Smooth muscle cell (in vitro differentiated cells): Measurements from ENCODE around the gene FAM107A. TPM values are rescaled to one million over a fixed set of nuclear protein-coding genes. Genes with fewer than 3 reads are reported as not detected.

Experiments used
- DNase-seq: peaks from one replicate; lab custom pipeline; 2025; ENCODE audit not compliant: unreplicated experiment; lab: John Stamatoyannopoulos, UW
- H2AFZ ChIP-seq: fragments of 200-600 bp; sonication (generic); 2 replicates; pipeline ENCODE4 v1.6.0; 2016; ENCODE audit warnings: antibody characterized with exemption, low read depth, mild to moderate bottlenecking
- H3F3A ChIP-seq: fragments of 200-600 bp; sonication (generic); 2 replicates; pipeline ENCODE4 v1.6.0; 2017; ENCODE audit warnings: antibody characterized with exemption, low read depth
- H3K27ac ChIP-seq: fragments of 200-600 bp; sonication (generic); 2 replicates; pipeline ENCODE4 v1.5.1; 2016; ENCODE audit warnings: low read depth, mild to moderate bottlenecking
- H3K27me3 ChIP-seq: fragments of 200-600 bp; sonication (generic); 2 replicates; pipeline ENCODE4 v1.6.1; 2016; ENCODE audit warnings: low read depth, mild to moderate bottlenecking
- H3K36me3 ChIP-seq: fragments of 200-600 bp; sonication (generic); 2 replicates; pipeline ENCODE4 v1.5.1; 2016; ENCODE audit warnings: low read depth
- H3K4me1 ChIP-seq: fragments of 200-600 bp; sonication (generic); 2 replicates; pipeline ENCODE4 v1.5.1; 2016; ENCODE audit warnings: low read depth
- H3K4me2 ChIP-seq: fragments of 200-600 bp; sonication (generic); 2 replicates; pipeline ENCODE4 v1.6.0; 2016; ENCODE audit warnings: mild to moderate bottlenecking
- H3K4me3 ChIP-seq: fragments of 200-600 bp; sonication (generic); 2 replicates; pipeline ENCODE4 v1.5.1; 2016; ENCODE audit warnings: mild to moderate bottlenecking
- H3K79me2 ChIP-seq: fragments of 200-600 bp; sonication (generic); 2 replicates; pipeline ENCODE4 v1.6.0; 2016; ENCODE audit warnings: low read depth, mild to moderate bottlenecking
- H3K9ac ChIP-seq: fragments of 200-600 bp; sonication (generic); 2 replicates; pipeline ENCODE4 v1.6.0; 2016; ENCODE audit warnings: low read depth
- H3K9me3 ChIP-seq: fragments of 200-600 bp; sonication (generic); replicated peaks from 2 replicates; pipeline ENCODE4 v1.5.1; 2016; ENCODE audit warnings: low read depth
- H4K20me1 ChIP-seq: fragments of 200-600 bp; sonication (generic); 2 replicates; pipeline ENCODE4 v1.6.0; 2016; ENCODE audit warnings: low read depth
- WGBS: methylation state at CpG from one replicate; pipeline ENCODE4 v1.1.7; 2016; ENCODE audit warnings: low lambda C conversion rate; 5-methylcytosine and 5-hydroxymethylcytosine counted together
- polyA plus RNA-seq: library from polyadenylated mRNA; unstranded; fragments of >200 nt; fragmentation: Nextera tagmentation; extraction: Ambion mirVana; gene quantifications from 2 replicates; pipeline ENCODE4 v1.2.1, GENCODE V29; 2016
- total RNA-seq: library from RNA; depleted of rRNA; stranded (reverse); fragments of >200 nt; gene quantifications from 2 replicates; pipeline ENCODE4 v1.2.3, GENCODE V29; 2014
- TF ChIP-seq, protein P1 (sequence below): fragments of 200-600 bp; sonication (generic); IDR thresholded peaks from 2 replicates; pipeline ENCODE4 v1.5.1; 2017; ENCODE audit warnings: borderline replicate concordance, mild to moderate bottlenecking, antibody characterized with exemption; ENCODE audit not compliant: insufficient read depth, poor library complexity, severe bottlenecking

The FAM107A gene
- total and polyA plus RNA-seq, 2 experiments from 2014 or later, result not detected

DNA sequence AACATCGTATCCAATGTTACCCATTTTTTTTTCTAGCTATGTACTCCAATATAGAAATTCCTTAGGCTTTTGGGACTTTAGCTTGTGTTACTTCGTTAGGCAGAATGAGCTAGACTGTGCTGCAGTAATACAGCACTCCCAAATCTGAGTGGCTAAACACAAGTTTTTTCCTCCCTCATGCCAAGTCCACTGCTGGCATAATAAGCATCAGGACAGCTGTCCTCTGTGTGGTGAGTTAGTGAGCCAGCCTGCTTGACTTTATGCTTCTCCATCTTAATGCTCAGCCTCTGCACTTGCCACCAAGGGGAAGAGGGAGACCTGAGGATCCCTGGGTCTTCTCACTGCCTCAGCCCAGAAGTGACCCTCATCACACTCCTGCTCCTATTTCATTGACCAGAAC, 22.0 kb downstream of the FAM107A start:
- H3K27me3 ChIP-seq, result no peaks in the 10 kb centered on the region
- no peaks in the 10 kb centered on the region for H3K36me3 ChIP-seq
- H3K4me3 ChIP-seq, result no peak overlapping the region
- no peak overlapping the region for H3K9ac ChIP-seq
- H3K27ac ChIP-seq, result no peak overlapping the region
- no peaks in the 10 kb centered on the region for H4K20me1 ChIP-seq
- DNase-seq, result no peak
- TF ChIP-seq, protein P1, sequence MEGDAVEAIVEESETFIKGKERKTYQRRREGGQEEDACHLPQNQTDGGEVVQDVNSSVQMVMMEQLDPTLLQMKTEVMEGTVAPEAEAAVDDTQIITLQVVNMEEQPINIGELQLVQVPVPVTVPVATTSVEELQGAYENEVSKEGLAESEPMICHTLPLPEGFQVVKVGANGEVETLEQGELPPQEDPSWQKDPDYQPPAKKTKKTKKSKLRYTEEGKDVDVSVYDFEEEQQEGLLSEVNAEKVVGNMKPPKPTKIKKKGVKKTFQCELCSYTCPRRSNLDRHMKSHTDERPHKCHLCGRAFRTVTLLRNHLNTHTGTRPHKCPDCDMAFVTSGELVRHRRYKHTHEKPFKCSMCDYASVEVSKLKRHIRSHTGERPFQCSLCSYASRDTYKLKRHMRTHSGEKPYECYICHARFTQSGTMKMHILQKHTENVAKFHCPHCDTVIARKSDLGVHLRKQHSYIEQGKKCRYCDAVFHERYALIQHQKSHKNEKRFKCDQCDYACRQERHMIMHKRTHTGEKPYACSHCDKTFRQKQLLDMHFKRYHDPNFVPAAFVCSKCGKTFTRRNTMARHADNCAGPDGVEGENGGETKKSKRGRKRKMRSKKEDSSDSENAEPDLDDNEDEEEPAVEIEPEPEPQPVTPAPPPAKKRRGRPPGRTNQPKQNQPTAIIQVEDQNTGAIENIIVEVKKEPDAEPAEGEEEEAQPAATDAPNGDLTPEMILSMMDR, result no peak
- H3F3A ChIP-seq, result no peaks in the 10 kb centered on the region
- no peaks in the 10 kb centered on the region for H3K79me2 ChIP-seq
- H3K4me2 ChIP-seq, result no peak overlapping the region
- no peaks in the 10 kb centered on the region for H3K4me1 ChIP-seq
- 91% methylated on average over 2 of the region's 2 CpGs for WGBS
- no peak overlapping the region for H2AFZ ChIP-seq
- peaks cover 7% of the 10 kb centered on the region for H3K9me3 ChIP-seq

DNA sequence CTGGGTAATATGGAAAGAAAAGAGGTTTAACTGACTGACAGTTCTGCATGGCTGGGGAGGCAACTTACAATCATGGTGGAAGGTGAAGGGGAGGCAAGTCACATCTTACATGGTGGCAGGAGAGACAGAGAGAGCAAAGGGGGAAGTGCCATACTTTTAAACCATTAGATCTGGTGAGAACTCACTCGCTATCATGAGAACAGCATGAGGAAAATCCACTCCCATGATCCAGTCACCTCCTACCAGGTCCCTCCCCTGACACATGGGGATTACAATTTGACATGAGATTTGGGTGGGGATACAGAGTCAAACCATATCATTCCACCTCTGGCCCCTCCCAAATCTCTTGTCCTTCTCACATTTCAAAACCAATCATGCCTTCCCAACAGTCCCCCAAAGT, 24.2 kb downstream of the FAM107A start:
- H3K79me2 ChIP-seq, result no peaks in the 10 kb centered on the region
- H3K4me2 ChIP-seq, result no peak overlapping the region
- H3K27ac ChIP-seq, result no peak overlapping the region
- H3K9me3 ChIP-seq, result peaks cover 7% of the 10 kb centered on the region
- H3K9ac ChIP-seq, result no peak overlapping the region
- H3K4me3 ChIP-seq, result no peak overlapping the region
- no peaks in the 10 kb centered on the region for H4K20me1 ChIP-seq
- no peaks in the 10 kb centered on the region for H3K36me3 ChIP-seq
- WGBS, result 89% methylated on average over 1 of the region's 1 CpG
- no peak overlapping the region for H2AFZ ChIP-seq
- TF ChIP-seq, protein P1, result no peak
- H3K4me1 ChIP-seq, result no peaks in the 10 kb centered on the region
- DNase-seq, result no peak
- H3F3A ChIP-seq, result no peaks in the 10 kb centered on the region
- H3K27me3 ChIP-seq, result no peaks in the 10 kb centered on the region

DNA sequence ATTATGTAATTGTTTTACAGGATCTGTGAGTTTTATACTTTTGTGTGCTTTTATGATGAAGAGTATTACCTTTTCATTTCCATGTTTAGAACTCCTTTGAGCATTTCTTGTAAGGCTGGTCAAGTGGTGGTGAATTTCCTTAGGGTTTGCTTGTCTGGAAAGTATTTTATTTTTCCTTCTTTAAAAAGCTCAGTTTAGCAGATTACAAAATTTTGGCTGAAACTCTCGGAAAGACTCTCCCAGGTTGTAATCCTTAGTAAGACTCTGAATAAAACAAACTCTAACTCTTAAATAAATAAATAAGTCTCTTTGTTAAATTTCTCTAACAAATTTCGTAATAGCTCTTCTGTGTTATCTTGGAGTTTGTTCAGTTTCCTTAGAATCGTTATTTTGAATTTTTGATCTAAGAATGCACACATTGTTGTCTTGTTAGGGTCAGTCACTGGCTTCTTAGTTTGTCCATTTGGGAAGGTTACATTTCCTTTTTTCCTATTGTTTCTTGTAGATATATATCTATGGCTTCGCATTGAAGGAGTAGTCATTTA, 25.5 kb downstream of the FAM107A start:
- DNase-seq, result no peak
- Histone ChIP-seq H3F3A (no peaks in the 10 kb centered on the region), H3K79me2 (no peaks in the 10 kb centered on the region), H3K4me2 (no peak overlapping the region), H3K9ac (no peak overlapping the region), H3K4me1 (no peaks in the 10 kb centered on the region), H3K4me3 (no peak overlapping the region), H3K27me3 (no peaks in the 10 kb centered on the region), H3K9me3 (peaks cover 7% of the 10 kb centered on the region), H3K36me3 (no peaks in the 10 kb centered on the region), H3K27ac (no peak overlapping the region), H2AFZ (no peak overlapping the region), H4K20me1 (no peaks in the 10 kb centered on the region)
- TF ChIP-seq, protein P1, result no peak
- 94% methylated on average over 4 of the region's 4 CpGs for WGBS

DNA sequence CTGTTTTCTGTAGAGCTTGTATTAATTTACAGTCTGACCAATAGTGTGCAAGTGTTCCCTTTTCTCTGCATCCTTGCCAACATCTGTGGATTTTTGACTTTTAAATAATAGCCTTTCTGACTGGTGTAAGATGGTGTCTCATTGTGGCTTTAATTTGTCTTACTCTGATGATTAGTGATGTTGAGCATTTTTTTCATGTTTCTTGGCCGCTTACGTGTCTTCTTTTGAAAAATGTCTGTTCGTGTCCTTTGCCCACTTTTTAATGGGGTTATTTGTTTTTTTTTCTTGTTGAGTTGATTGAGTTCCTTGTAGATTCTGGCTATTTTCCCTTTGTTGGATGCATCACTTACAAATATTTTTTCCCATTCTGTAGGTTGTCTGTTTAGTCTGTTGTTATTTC, 32.6 kb downstream of the FAM107A start:
- Histone ChIP-seq H3K27me3 (no peaks in the 10 kb centered on the region), H3K79me2 (no peaks in the 10 kb centered on the region), H3K4me2 (no peak overlapping the region), H3K9me3 (no peaks in the 10 kb centered on the region), H3F3A (no peaks in the 10 kb centered on the region), H3K36me3 (no peaks in the 10 kb centered on the region), H3K4me1 (no peaks in the 10 kb centered on the region), H3K27ac (no peak overlapping the region), H3K9ac (no peak overlapping the region), H3K4me3 (no peak overlapping the region), H2AFZ (no peak overlapping the region), H4K20me1 (no peaks in the 10 kb centered on the region)
- 93% methylated on average over 3 of the region's 3 CpGs for WGBS
- TF ChIP-seq, protein P1, result no peak
- DNase-seq, result no peak
